Prostate gland (tissue), 2 donors: ENCODE results near the gene CFAP20DC. TPM values are rescaled to one million over a fixed set of nuclear protein-coding genes. Genes with fewer than 3 reads are reported as not detected.

Experiments used
- DNase-seq: peaks from one replicate; pipeline ENCODE4 v3.0.0-alpha.2; 2019; ENCODE audit warnings: low spot score
- H3K27ac ChIP-seq, 2 donors: fragments of 200-600 bp; sonication (generic); 2 replicates each; pipeline ENCODE4 v1.5.1; 2017 to 2019
- H3K27me3 ChIP-seq: fragments of 200-600 bp; sonication (generic); replicated peaks from 2 replicates; pipeline ENCODE4 v1.5.1; 2019; ENCODE audit not compliant: insufficient read depth
- H3K36me3 ChIP-seq, 2 donors: fragments of 200-600 bp; sonication (generic); 1 replicate in 1 of 2; 2 replicates in 1 of 2; pipeline versions ENCODE4 v1.5.1 to v1.8.1; 2017 to 2019
- H3K4me1 ChIP-seq: fragments of 200-600 bp; sonication (generic); replicated peaks from 2 replicates; pipeline ENCODE4 v1.5.1; 2019
- H3K4me3 ChIP-seq, 2 donors: fragments of 200-600 bp; sonication (generic); 2 replicates each; pipeline ENCODE4 v1.5.1; 2017 to 2019
- H3K9me3 ChIP-seq: fragments of 200-600 bp; sonication (generic); 2 replicates; pipeline ENCODE4 v1.5.1; 2017
- CTCF ChIP-seq, 4 experiments: fragments of 200-600 bp in 2 of 4; fragments of 450-650 bp in 2 of 4; sonication (generic) in 2 of 4; IDR thresholded peaks; 1 replicate in 3 of 4; 2 replicates in 1 of 4; pipeline ENCODE4 v1.5.1; 2016 to 2019; ENCODE audit warnings: antibody characterized with exemption in 4 of 4, mild to moderate bottlenecking in 2 of 4, moderate library complexity in 2 of 4
- POLR2A ChIP-seq: fragments of 450-650 bp; IDR thresholded peaks from one replicate; pipeline ENCODE4 v1.6.1; 2016; ENCODE audit warnings: antibody characterized with exemption, mild to moderate bottlenecking
- POLR2AphosphoS5 ChIP-seq: sonication (generic); formaldehyde crosslinking; IDR thresholded peaks from one replicate; pipeline ENCODE4 v1.6.1; 2017; ENCODE audit warnings: antibody characterized with exemption
- WGBS: methylation state at CpG from one replicate; pipeline ENCODE4 v1.1.5; 2018; 5-methylcytosine and 5-hydroxymethylcytosine counted together
- intact Hi-C: fragments of 100-400 bp; cut with DNase I; formaldehyde crosslinking; loops from one replicate; pipeline ENCODE4 v1.14.2; 2022
- total RNA-seq, 2 donors: library from RNA; depleted of rRNA; stranded (reverse); fragments of >200 nt; gene quantifications; one replicate each; pipeline ENCODE4 v1.1.0, GENCODE V29; 2016

CFAP20DC gene
- total RNA-seq, 2 donors from 2014 or later: 0.36 to 8.3 TPM

GRCh38 chr3:58999774-59000160 lies 50.1 kb downstream of the CFAP20DC start:
- no peaks in the 10 kb centered on the region for H3K9me3 ChIP-seq
- WGBS: 64% methylated on average over 1 of the region's 1 CpG
- intact Hi-C loops: no loop called here
- no peak overlapping the region for H3K27ac ChIP-seq
- TF ChIP-seq POLR2A (no peak), CTCF (IDR thresholded peaks at IDR 0.05) (no peak), POLR2AphosphoS5 (no peak)
- no peak for DNase-seq
- no peaks in the 10 kb centered on the region for H3K27me3 ChIP-seq
- H3K4me3 ChIP-seq: no peak overlapping the region
- H3K36me3 ChIP-seq: no peaks in the 10 kb centered on the region
- no peaks in the 10 kb centered on the region for H3K4me1 ChIP-seq

- no peak overlapping the region for H3K4me3 ChIP-seq
- no peaks in the 10 kb centered on the region for H3K9me3 ChIP-seq
- TF ChIP-seq POLR2A (no peak), CTCF (IDR thresholded peaks at IDR 0.05) (no peak), POLR2AphosphoS5 (no peak)
- no peak for DNase-seq
- H3K36me3 ChIP-seq: no peaks in the 10 kb centered on the region
- no peaks in the 10 kb centered on the region for H3K4me1 ChIP-seq
- intact Hi-C loops: no loop called here
- no peaks in the 10 kb centered on the region for H3K27me3 ChIP-seq
- no peak overlapping the region for H3K27ac ChIP-seq
- 75% methylated on average over 2 of the region's 2 CpGs for WGBS
Measured at GRCh38 chr3:58999134-58999773, 50.6 kb downstream of the CFAP20DC start.

GRCh38 chr3:58998476-58999117 lies 51.2 kb downstream of the CFAP20DC start:
- 90% methylated on average over 4 of the region's 4 CpGs for WGBS
- no peaks in the 10 kb centered on the region for H3K4me1 ChIP-seq
- H3K27ac ChIP-seq: no peak overlapping the region
- H3K4me3 ChIP-seq: no peak overlapping the region
- no peaks in the 10 kb centered on the region for H3K9me3 ChIP-seq
- no peak for DNase-seq
- H3K27me3 ChIP-seq: no peaks in the 10 kb centered on the region
- intact Hi-C loops: no loop called here
- TF ChIP-seq POLR2AphosphoS5 (no peak), POLR2A (no peak), CTCF (IDR thresholded peaks at IDR 0.05) (no peak)
- H3K36me3 ChIP-seq: no peaks in the 10 kb centered on the region

GRCh38 chr3:58996730-58997129 lies 53.1 kb downstream of the CFAP20DC start:
- WGBS: 89% methylated on average over 5 of the region's 5 CpGs
- no peak for TF ChIP-seq POLR2AphosphoS5
- TF ChIP-seq CTCF (IDR thresholded peaks at IDR 0.05): no peak
- no peak for TF ChIP-seq POLR2A
- H3K9me3 ChIP-seq: no peaks in the 10 kb centered on the region

More at GRCh38 chr3:58996730-58997129, 53.1 kb downstream of the CFAP20DC start:
- Histone ChIP-seq H3K4me1 (no peaks in the 10 kb centered on the region), H3K4me3 (no peak overlapping the region), H3K36me3 (no peaks in the 10 kb centered on the region), H3K27me3 (no peaks in the 10 kb centered on the region), H3K27ac (no peak overlapping the region)
- no peak for DNase-seq
- intact Hi-C loops: no loop called here
